ENCODE results near the gene STRBP. TPM values are rescaled to one million over a fixed set of nuclear protein-coding genes. Genes with fewer than 3 reads are reported as not detected.

Gene STRBP
- total RNA-seq, 1 experiment from 2014 or later: 39.9 TPM

- H3K9me2 ChIP-seq (ENCODE audit: insufficient read depth): no peaks in the 10 kb centered on the region
- no peak for DNase-seq
- H3K4me1 ChIP-seq (replicated peaks; ENCODE audit: insufficient read depth): no peaks in the 10 kb centered on the region
- no peak overlapping the region for H3K4me2 ChIP-seq
- POLR2A ChIA-PET (ENCODE audit: unreplicated experiment): no interaction called here
- H4K20me1 ChIP-seq (ENCODE audit: insufficient read depth): no peaks in the 10 kb centered on the region; the same call in 1 of the 2 replicates
- no TSS peak for BruUV-seq (replicated peaks)
- H3K36me3 ChIP-seq (ENCODE audit: low read depth): no peaks in the 10 kb centered on the region
- intact Hi-C loops (cut with micrococcal nuclease; ENCODE audit: unreplicated experiment): no loop called here
- H3K27me3 ChIP-seq (ENCODE audit: insufficient read depth, low read depth): no peaks in the 10 kb centered on the region
- no peak overlapping the region for H3K27ac ChIP-seq
- no peaks in the 10 kb centered on the region for H3K79me2 ChIP-seq (ENCODE audit: low read depth)
- H3K9me3 ChIP-seq (ENCODE audit: insufficient read depth, low read depth): no peaks in the 10 kb centered on the region
- TF ChIP-seq EZH2 (IDR thresholded peaks at IDR 0.05; ENCODE audit: low read depth): no peak
- TF ChIP-seq CTCF (conservative IDR thresholded peaks at IDR 0.05): no peak
- CTCF ChIA-PET: interaction anchor here (0.6 kb wide), 1 partner anchor 225 kb away, joined by 14 read pairs; no protein-coding TSS in a partner anchor
- H2AFZ ChIP-seq: no peak overlapping the region
- no peak overlapping the region for H3K4me3 ChIP-seq
- H3F3A ChIP-seq (ENCODE audit: insufficient read depth, low read depth): no peaks in the 10 kb centered on the region; the same call in 1 of the 2 replicates
Measured at GRCh38 chr9:123162791-123163345, 105.5 kb downstream of the STRBP start.

GRCh38 chr9:123162360-123162759 is 106.0 kb downstream of the STRBP start:
- intact Hi-C loops (cut with micrococcal nuclease; ENCODE audit: unreplicated experiment): no loop called here
- Histone ChIP-seq H3K27ac (no peak overlapping the region), H3K9me3 (ENCODE audit: insufficient read depth, low read depth) (no peaks in the 10 kb centered on the region), H3F3A (ENCODE audit: insufficient read depth, low read depth) (no peaks in the 10 kb centered on the region; the same call in 1 of the 2 replicates), H2AFZ (no peak overlapping the region), H3K27me3 (ENCODE audit: insufficient read depth, low read depth) (no peaks in the 10 kb centered on the region), H4K20me1 (ENCODE audit: insufficient read depth) (no peaks in the 10 kb centered on the region; the same call in 1 of the 2 replicates), H3K4me1 (replicated peaks; ENCODE audit: insufficient read depth) (no peaks in the 10 kb centered on the region), H3K79me2 (ENCODE audit: low read depth) (no peaks in the 10 kb centered on the region), H3K4me3 (no peak overlapping the region), H3K4me2 (no peak overlapping the region), H3K36me3 (ENCODE audit: low read depth) (no peaks in the 10 kb centered on the region), H3K9me2 (ENCODE audit: insufficient read depth) (no peaks in the 10 kb centered on the region)
- POLR2A ChIA-PET (ENCODE audit: unreplicated experiment): no interaction called here
- no TSS peak for BruUV-seq (replicated peaks)
- TF ChIP-seq CTCF (conservative IDR thresholded peaks at IDR 0.05): no peak
- no peak for TF ChIP-seq EZH2 (IDR thresholded peaks at IDR 0.05; ENCODE audit: low read depth)
- CTCF ChIA-PET: no interaction called here
- DNase-seq: no peak

- Histone ChIP-seq H3K27me3 (ENCODE audit: insufficient read depth, low read depth) (no peaks in the 10 kb centered on the region), H4K20me1 (ENCODE audit: insufficient read depth) (no peaks in the 10 kb centered on the region; the same call in 1 of the 2 replicates), H2AFZ (no peak overlapping the region), H3K4me1 (replicated peaks; ENCODE audit: insufficient read depth) (no peaks in the 10 kb centered on the region), H3K79me2 (ENCODE audit: low read depth) (no peaks in the 10 kb centered on the region), H3K4me2 (no peak overlapping the region), H3K4me3 (no peak overlapping the region), H3K9me2 (ENCODE audit: insufficient read depth) (no peaks in the 10 kb centered on the region), H3F3A (ENCODE audit: insufficient read depth, low read depth) (no peaks in the 10 kb centered on the region), H3K9me3 (ENCODE audit: insufficient read depth, low read depth) (no peaks in the 10 kb centered on the region), H3K36me3 (ENCODE audit: low read depth) (no peaks in the 10 kb centered on the region), H3K27ac (no peak overlapping the region)
- CTCF ChIA-PET: no interaction called here
- BruUV-seq (replicated peaks): no TSS peak
- POLR2A ChIA-PET (ENCODE audit: unreplicated experiment): no interaction called here
- TF ChIP-seq EZH2 (IDR thresholded peaks at IDR 0.05; ENCODE audit: low read depth) (no peak), CTCF (conservative IDR thresholded peaks at IDR 0.05) (no peak)
- intact Hi-C loops (cut with micrococcal nuclease; ENCODE audit: unreplicated experiment): no loop called here
- DNase-seq: no peak
Measured at GRCh38 chr9:123157221-123157620, 111.2 kb downstream of the STRBP start.

Measured in PC-9 (cell line).